ENCODE measurements around the gene PRPF19. TPM values are rescaled to one million over a fixed set of nuclear protein-coding genes. Genes with fewer than 3 reads are reported as not detected.

The PRPF19 gene
- total and polyA plus RNA-seq, 2 of the 4 experiments (the other 2 are of a cell fraction): 29.8 to 50.4 TPM

- no peak overlapping the region for H3K56ac ChIP-seq (ENCODE audit: extremely low read depth, insufficient read depth, low read length)
- no peak overlapping the region for H3K9ac ChIP-seq (ENCODE audit: low read depth, low read length)
- TF ChIP-seq NFE2L2 (IDR thresholded peaks at IDR 0.05; ENCODE audit: low read depth, low read length) (no peak), SMC3 (IDR thresholded peaks at IDR 0.05; ENCODE audit: low read depth, low read length) (no peak), MAZ (IDR thresholded peaks at IDR 0.05; ENCODE audit: borderline replicate concordance, low read depth, low read length) (no peak), USF2 (IDR thresholded peaks at IDR 0.05; ENCODE audit: low read depth, low read length) (no peak), RFX5 (IDR thresholded peaks at IDR 0.05; ENCODE audit: low read depth, low read length) (no peak), CEBPB (IDR thresholded peaks at IDR 0.05; ENCODE audit: low read depth, low read length) (no peak), RCOR1 (IDR thresholded peaks at IDR 0.05; ENCODE audit: insufficient replicate concordance, low read length) (no peak), FOS (IDR thresholded peaks at IDR 0.05; ENCODE audit: low read depth, low read length) (no peak)
- TF ChIP-seq, protein P1, sequence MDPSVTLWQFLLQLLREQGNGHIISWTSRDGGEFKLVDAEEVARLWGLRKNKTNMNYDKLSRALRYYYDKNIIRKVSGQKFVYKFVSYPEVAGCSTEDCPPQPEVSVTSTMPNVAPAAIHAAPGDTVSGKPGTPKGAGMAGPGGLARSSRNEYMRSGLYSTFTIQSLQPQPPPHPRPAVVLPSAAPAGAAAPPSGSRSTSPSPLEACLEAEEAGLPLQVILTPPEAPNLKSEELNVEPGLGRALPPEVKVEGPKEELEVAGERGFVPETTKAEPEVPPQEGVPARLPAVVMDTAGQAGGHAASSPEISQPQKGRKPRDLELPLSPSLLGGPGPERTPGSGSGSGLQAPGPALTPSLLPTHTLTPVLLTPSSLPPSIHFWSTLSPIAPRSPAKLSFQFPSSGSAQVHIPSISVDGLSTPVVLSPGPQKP (IDR thresholded peaks at IDR 0.05; ENCODE audit: borderline replicate concordance, low read depth, low read length): no peak
- in situ Hi-C loops (cut with MboI; ENCODE audit: low sequenced_read_pairs): no loop called here
- H3K36me3 ChIP-seq (ENCODE audit: control insufficient read depth, insufficient read depth, low read length): no peaks in the 10 kb centered on the region
- H3K18ac ChIP-seq (ENCODE audit: low read depth, low read length): no peak overlapping the region
- H2BK15ac ChIP-seq (ENCODE audit: low read depth, low read length): no peak overlapping the region
- no peak overlapping the region for H2BK5ac ChIP-seq (ENCODE audit: low read depth, low read length, poor library complexity, severe bottlenecking)
- no peak overlapping the region for H2AK9ac ChIP-seq (replicated peaks; ENCODE audit: low read depth, low read length, poor library complexity)
- ChIA-PET CTCF (no interaction called here), POLR2A (ENCODE audit: unreplicated experiment) (no interaction called here)
- no peak overlapping the region for H3K4ac ChIP-seq (ENCODE audit: low read depth, low read length)
- H3K4me3 ChIP-seq (ENCODE audit: insufficient read depth, low read depth, low read length): no peak overlapping the region
- H4K5ac ChIP-seq (ENCODE audit: low read depth, low read length): no peak overlapping the region
- H3K14ac ChIP-seq (replicated peaks; ENCODE audit: low read depth, low read length): no peak overlapping the region
- H2AFZ ChIP-seq (replicated peaks; ENCODE audit: low read length, poor library complexity): no peak overlapping the region
- H4K91ac ChIP-seq (ENCODE audit: insufficient read depth, low read depth, low read length): no peak overlapping the region
- intact Hi-C loops (cut with micrococcal nuclease): no loop called here
- no CpG with 5 or more reads among the region's 5 CpGs for WGBS, 2 experiments (ENCODE audit: extremely low coverage in 2 of 2, insufficient read length in 1 of 2)
- dilution Hi-C loops (cut with HindIII; ENCODE audit: low sequenced_read_pairs, unreplicated experiment): no loop called here
- no peaks in the 10 kb centered on the region for H4K20me1 ChIP-seq (ENCODE audit: insufficient read depth, low read length)
- BruUV-seq (replicated peaks): no TSS peak
- peaks cover 12% of the 10 kb centered on the region for H3K4me1 ChIP-seq (ENCODE audit: control insufficient read depth, insufficient read depth, low read length)
- DNase-seq (no peak), ATAC-seq (ENCODE audit: low read depth) (no peak)
- no peak overlapping the region for H3K23ac ChIP-seq (ENCODE audit: low read depth, low read length)
- no peak overlapping the region for H4K8ac ChIP-seq (ENCODE audit: low read depth in 2 of 2, low read length in 2 of 2)
- H3K4me2 ChIP-seq (ENCODE audit: low read depth, low read length): no peak overlapping the region
- H3K79me1 ChIP-seq (ENCODE audit: low read depth in 1 of 2, low read length in 2 of 2): no peaks in the 10 kb centered on the region; a peak in 1 of 4 replicates
- peaks cover 5% of the 10 kb centered on the region for H3K27me3 ChIP-seq (ENCODE audit: control insufficient read depth, insufficient read depth, low read length)
- H3K9me3 ChIP-seq (ENCODE audit: control insufficient read depth, insufficient read depth, low read length): no peaks in the 10 kb centered on the region
- no peak overlapping the region for H3K27ac ChIP-seq (ENCODE audit: insufficient read depth, low read length)
- H2BK20ac ChIP-seq (ENCODE audit: low read depth, low read length): no peak overlapping the region
- H3K9me1 ChIP-seq (ENCODE audit: insufficient read depth, low read length): no peaks in the 10 kb centered on the region
- H2BK120ac ChIP-seq (ENCODE audit: low read depth, low read length): no peak overlapping the region
- H2AK5ac ChIP-seq (ENCODE audit: low read depth, low read length): no peak overlapping the region
Measured at GRCh38 chr11:60954421-60954820, 48.0 kb upstream of the PRPF19 start.
